ENCODE results near the gene TIMM50.

The TIMM50 gene

DNA sequence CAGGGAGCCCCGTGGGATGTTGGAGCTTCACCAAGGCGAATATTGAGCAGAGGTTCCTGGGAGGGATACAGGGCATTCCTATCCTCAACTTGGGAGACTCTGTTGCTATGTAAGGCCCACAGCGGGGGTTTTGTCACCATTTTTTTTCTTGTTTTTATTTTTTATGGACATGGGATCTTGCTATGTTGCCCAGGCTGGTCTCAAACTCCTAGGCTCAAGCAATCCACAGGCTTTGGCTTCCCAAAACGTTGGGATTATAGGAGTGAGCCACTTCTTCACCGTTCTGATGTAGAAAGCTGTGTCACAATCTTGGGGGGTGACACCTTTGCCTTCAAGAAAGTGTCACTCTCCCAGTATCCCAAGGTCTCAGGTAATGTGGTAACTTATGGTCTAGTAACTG lies 20.7 kb downstream of the TIMM50 start:
- no peak for DNase-seq

DNA sequence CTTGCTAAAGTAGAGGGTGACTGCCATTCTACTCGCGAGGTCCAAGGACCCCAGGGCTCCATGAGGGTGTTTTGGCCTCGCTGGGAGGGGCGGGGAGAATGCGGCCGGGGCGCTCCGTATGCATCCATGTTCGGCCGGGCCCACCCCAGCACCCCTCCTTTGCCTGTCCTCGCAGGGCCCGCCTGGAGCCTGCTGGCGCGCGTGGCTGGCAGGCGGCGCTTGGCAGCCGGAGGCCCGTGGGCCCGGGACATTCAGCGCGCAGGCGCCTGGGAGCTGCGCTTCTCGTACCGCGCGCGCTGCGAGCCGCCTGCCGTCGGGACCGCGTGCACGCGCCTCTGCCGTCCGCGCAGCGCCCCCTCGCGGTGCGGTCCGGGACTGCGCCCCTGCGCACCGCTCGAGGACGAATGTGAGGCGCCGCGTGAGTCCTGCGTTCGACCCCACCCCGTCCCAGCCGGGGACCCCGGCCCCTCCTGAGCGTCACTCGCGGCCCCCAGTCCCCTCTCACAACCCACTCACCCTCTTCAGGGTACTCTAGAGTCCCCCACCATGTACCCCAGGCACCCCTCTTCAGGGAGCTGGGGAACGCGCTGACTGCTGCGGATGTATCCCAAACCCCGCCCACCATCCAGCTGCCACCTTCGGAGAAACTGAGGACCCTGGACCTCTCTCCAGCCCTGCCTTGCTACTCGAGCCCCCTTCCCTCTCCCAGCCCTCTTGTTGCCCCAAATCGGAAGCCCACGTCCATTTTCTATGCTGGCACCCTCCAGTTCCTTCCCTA lies 22.2 kb downstream of the TIMM50 start:
- peak; percentile 82 to 92 (median 87) for DNase-seq

DNA sequence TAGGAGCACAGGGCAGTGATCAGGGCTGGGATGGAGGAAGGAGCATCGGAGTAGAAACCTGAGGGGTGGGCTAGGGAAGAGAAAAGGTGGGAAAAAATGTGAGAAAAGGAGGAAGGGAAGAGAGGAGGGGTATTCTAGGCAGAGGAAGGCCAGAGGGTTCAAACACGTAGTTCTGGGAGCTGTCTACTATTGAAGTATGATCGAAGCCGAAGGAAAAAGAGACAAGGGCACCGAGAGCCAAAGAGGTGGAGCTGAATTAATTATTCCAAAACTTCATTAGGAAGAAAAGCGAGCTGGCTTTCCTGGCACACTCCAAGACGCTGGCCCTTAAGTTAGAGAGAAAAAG lies 25.9 kb downstream of the TIMM50 start:
- no peak for DNase-seq

DNA sequence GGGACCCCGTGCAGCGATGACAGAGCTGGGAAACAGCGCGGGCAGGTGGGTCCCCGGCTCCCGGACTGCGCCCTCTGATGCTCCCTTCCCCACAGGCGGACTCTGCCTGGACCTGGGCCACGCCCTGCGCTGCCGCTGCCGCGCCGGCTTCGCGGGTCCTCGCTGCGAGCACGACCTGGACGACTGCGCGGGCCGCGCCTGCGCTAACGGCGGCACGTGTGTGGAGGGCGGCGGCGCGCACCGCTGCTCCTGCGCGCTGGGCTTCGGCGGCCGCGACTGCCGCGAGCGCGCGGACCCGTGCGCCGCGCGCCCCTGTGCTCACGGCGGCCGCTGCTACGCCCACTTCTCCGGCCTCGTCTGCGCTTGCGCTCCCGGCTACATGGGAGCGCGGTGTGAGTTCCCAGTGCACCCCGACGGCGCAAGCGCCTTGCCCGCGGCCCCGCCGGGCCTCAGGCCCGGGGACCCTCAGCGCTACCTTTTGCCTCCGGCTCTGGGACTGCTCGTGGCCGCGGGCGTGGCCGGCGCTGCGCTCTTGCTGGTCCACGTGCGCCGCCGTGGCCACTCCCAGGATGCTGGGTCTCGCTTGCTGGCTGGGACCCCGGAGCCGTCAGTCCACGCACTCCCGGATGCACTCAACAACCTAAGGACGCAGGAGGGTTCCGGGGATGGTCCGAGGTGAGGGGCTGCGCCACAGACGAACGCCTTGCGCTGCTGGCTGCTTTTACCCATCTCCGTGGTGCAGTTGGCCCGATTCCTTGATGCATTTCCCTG lies 26.5 kb downstream of the TIMM50 start:
- DNase-seq: peak; percentile 48 to 80 (median 66)

DNA sequence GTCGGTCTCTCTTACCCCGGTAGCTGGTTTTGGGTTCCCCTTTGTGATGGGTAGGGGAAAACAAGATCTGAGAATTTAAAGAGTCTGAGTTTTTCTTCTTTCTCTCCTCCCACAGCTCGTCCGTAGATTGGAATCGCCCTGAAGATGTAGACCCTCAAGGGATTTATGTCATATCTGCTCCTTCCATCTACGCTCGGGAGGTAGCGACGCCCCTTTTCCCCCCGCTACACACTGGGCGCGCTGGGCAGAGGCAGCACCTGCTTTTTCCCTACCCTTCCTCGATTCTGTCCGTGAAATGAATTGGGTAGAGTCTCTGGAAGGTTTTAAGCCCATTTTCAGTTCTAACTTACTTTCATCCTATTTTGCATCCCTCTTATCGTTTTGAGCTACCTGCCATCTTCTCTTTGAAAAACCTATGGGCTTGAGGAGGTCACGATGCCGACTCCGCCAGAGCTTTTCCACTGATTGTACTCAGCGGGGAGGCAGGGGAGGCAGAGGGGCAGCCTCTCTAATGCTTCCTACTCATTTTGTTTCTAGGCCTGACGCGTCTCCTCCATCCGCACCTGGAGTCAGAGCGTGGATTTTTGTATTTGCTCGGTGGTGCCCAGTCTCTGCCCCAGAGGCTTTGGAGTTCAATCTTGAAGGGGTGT lies 27.2 kb downstream of the TIMM50 start:
- no peak for DNase-seq

DNA sequence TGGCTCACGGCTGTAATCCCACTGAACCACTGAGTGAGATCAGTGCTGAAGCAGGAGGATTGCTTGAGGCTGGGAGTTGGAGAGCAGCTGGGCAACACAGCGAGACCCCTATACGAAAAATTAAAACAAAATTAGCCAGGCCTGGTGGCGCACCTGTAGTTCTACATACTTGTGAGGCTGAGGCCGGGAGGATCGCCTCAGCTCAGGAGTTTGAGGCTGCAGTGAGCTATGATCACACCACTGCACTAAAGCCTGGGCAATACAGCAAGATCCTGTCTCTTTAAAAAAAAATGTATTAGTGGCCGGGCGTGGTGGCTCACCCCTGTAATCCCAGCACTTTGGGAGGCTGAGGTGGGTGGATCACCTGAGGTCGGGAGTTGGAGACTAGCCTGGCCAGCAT lies 28.0 kb downstream of the TIMM50 start:
- DNase-seq: no peak

DNA sequence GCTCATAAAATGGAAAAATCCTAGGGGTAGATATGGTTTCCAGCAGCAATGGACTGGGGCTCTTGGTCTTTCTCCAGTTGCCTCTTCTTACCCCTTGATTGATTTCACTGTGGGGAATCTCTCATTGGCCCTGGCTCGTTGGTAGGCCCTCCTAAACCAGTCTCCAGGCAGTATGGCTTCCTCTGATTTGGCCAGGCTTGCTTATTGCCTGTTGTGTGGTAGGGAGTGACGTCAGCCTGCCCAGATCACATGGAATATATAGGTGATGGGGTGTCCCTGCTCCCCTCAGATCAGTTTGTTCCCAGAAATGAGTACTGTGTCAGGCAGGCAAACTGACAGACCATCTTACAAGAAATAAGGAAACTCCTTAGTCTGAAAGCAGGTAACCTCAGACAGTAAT lies 28.6 kb downstream of the TIMM50 start:
- DNase-seq: no peak

DNA sequence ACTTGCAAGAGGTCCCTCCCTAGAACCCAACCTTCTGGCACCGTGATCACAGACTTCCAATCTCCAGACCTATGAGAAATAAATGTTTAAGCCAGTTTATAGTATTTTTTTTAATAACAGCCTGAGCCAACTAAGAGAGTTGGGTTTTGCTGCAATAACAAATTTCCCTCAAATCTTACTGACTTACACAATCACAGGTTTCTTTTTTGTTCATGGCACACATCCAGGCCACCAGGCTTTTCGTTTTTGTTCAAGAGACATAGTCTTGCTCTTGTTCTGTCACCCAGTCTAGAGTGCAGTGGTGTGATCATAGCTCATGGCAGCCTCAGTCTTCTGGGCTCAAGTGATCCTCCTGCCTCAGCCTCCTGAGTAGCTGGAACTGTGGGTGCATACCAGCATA lies 32.4 kb downstream of the TIMM50 start:
- DNase-seq: no peak

DNA sequence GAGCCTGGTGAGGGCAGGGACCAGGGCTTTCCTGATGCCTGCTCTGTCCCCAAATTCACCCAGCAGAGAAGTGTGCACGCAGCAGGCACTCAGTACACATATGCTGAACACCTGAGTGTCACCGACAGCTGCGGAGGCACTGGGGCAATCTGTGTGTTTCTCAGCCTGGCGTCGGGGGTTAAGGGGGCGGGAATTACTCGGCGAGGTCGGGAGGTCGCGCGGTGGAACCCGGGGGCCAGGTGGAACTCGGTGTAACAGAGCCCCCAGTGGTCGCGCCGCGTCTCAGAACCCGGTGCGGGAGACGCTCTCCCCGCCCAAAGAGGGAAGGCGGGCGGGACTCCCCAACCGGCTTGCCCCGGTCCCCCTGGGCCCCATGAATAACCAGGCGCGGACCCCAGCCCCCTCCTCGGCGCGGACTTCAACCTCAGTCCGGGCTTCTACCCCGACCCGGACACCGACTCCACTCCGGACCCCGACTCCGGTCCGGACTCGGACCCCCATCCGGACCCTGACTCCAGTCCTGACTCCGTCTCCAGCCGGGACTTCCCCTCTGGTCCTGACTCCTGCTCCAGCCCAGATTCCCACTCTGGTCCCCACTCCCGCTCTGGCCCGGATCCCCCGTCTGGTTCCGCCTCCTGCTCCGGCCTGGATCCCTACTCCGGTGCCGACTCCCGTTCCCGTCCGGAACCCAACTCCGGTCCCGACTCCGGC lies 34.4 kb downstream of the TIMM50 start, which contains the start of gene SELENOV:
Gene SELENOV, plus strand, starts transcription at position 300 of the 711 bp plus-strand sequence. Its CDS starts 74 bp downstream, at position 374.
- no peak for DNase-seq

DNA sequence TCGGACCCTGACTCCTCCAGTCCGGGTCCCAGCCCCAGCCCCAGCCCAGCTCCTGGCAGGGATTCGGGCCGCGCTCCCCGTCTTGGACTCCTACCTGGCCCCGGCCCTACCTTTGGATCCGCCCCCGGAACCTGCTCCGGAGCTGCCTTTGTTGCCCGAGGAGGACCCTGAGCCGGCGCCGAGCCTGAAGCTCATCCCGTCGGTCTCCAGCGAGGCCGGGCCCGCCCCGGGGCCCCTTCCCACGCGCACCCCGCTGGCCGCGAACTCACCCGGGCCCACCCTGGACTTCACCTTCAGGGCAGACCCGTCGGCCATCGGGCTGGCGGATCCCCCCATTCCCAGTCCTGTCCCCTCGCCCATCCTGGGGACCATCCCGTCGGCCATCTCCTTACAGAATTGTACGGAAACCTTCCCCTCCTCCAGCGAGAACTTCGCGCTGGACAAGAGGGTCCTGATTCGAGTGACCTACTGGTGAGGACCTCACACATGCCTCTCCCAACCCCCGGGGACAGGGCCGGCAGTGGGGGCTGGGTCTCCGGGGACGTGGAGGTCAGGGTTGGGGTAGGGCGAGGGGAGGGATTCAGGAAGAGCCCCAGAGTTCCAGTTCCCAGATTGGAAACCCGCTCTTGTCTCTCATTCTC lies 35.0 kb downstream of the TIMM50 start:
- DNase-seq: no peak

DNA sequence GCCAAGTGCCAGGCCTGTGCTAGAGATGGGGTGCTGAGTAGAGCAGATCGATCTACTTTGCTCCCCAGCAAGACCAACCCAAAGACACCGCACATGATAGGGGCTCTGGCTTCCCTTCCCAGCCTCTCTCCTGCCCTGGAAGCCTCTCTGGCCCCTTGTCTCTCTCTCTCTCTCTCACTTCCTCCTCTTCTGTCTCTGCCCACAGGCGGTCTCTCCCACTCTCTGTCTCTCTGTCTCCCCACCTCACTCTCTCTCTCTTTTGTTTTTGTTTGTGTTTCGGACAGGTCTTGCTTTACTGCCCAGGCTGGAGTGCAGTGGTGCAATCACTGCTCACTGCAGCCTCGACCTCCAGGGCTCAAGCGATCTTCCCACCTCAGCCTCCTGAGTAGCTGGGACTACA lies 35.6 kb downstream of the TIMM50 start:
- peak in 3 of 4 experiments; percentile 25 to 35 (median 29) for DNase-seq

DNA sequence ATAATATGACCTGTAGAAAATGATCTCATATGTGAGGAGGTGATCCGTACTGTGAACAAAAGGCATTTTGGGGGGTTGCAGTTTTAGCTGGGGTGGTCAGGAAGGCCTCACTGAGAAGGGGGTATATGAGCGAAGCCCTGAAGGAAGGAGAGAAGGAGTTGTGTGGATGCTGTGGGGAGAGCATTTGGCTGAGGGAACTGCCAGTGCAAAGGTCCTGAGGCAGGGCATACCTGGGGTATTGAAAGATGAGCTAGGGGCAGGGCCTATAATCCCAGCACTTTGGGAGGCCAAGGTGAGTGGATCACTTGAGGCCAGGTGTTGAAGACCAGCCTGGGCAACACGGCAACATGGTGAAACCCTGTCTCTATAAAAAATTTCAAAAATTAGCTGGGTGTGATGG lies 36.8 kb downstream of the TIMM50 start:
- DNase-seq: no peak

DNA sequence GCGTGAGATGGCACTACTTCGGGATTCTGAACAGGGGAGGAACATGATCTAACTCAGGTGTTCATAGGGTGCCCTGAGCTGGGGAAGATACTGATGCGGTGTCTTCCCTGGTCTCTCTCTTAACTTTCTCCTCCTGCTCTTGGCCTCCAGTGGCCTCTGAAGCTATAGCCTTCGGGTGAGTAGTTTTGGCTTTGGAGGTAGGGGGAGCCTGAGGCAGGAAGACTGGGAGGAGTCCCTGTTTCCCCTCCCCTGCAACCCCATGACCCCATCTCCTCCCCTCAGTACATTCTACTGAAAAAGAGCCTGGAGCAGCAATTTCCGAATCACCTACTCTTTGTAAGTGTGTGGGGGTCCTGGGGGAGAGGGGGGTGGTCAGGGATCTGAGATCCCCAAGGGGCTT lies 37.8 kb downstream of the TIMM50 start:
- no peak for DNase-seq

DNA sequence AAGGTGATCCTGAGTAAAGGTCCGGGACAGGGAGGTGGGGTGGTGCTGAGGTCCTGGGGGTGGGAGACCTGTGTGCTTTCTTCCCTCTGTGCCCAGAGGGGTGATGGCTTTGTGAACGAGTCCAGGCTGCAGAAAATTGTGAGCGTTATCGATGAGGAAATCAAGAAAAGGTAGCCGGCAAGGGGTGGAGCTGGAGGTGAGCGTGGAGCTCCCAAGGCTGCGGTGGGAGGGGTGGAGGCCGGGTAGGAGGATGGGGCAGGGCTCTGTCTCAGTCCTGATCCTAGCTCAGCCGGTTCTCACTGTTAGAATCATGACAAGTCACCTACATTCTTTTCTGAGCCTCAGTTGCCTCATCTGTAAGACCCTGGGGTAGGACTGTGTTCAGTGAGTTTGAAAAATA lies 38.3 kb downstream of the TIMM50 start:
- DNase-seq: no peak

DNA sequence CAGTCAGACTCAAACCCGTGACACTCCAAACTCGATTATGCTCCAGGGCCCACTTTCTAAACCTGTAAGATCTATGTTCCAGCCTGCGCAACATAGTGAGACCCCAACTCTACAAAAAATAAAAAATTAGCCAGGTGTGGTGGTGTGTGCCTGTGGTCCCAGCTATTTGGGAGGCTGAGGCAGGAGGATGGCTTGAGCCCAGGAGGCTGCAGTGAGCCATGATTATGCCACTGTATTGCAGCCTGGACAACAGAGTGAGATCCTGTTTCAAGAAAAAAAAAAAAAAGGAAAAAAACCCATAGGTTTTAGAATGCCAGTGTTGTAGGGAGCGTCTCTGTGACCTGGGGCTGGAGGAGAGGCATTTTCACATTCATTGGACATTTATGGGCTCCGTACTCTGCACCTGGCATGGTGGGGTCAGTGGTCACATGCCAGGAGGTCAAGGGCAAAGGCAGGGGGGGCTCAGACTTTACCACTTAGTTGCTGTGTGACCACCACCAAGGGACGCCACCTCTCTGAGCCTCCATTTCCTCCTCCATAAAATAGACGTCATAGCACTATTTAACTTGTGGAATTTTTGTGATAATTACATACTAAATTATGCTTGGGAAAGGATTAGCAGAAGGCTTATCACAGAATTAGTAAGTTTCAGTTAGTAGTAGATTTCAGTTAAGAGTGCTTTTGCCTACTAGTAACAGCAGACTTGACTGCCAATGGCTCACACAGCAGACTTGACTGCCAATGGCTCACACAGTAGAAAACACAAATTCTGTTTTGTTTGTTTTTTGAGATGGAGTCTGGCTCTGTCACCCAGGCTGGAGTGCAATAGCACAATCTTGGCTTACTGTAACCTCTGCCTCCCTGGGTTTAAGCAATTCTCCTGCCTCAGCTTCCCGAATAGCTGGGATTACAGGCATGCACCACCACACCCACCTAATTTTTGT lies 40.2 kb downstream of the TIMM50 start:
- no peak for DNase-seq

DNA sequence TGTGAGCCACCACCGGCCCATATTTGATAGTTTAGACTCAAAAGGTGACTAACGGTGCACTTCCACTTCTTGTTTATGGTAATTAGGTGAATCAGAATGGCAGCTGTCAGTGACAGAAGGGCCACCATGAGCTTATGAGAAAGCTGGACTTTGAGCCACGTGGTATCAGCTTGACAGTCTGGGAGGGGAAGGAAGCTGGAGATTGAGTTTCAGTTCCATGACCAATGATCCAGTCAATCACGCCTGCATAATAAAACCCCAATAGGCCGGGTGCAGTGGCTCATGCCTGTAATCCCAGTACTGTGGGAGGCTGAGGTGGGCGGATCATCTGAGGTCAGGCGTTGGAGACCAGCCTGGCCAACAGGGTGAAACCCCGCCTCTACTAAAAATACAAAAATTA lies 43.9 kb downstream of the TIMM50 start:
- peak; percentile 73 to 90 (median 80) for DNase-seq

DNA sequence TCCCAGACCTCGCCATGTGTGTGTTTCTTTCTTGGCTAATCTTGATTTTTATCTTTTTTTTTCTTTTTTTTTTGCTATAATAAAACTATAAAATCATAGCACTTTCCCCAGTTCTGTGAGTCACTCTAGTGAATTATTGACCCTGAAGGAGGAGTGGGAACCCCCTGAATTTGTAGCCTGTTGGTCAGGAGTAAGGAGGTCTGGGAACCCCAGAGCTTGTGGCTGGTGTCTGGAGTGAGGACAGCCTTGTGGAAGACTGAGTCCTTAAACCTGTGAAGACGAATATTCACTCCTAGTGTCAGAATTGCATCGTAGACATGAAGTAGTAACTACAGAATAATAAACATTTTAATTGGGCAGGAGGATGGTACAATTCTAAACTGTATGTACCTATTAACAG lies 44.6 kb downstream of the TIMM50 start:
- DNase-seq: no peak

DNA sequence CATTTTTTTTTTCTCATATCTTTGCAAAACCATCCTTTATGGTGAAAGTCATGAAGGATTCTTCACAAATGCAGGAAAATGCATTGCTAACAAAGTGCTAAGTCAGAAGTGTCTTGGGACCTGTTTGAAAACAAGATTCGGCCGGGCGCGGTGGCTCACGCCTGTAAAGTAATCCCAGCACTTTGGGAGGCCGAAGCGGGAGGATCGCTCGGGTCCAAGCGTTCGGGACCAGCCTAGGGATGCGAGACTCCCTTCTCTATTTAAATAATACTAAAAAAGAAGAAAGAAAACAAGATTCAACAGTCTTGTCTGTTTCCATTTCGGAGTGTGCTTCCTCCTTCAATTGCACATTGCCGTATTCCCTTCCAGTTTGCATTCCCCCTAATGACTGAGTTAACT lies 51.2 kb downstream of the TIMM50 start:
- DNase-seq: no peak

DNA sequence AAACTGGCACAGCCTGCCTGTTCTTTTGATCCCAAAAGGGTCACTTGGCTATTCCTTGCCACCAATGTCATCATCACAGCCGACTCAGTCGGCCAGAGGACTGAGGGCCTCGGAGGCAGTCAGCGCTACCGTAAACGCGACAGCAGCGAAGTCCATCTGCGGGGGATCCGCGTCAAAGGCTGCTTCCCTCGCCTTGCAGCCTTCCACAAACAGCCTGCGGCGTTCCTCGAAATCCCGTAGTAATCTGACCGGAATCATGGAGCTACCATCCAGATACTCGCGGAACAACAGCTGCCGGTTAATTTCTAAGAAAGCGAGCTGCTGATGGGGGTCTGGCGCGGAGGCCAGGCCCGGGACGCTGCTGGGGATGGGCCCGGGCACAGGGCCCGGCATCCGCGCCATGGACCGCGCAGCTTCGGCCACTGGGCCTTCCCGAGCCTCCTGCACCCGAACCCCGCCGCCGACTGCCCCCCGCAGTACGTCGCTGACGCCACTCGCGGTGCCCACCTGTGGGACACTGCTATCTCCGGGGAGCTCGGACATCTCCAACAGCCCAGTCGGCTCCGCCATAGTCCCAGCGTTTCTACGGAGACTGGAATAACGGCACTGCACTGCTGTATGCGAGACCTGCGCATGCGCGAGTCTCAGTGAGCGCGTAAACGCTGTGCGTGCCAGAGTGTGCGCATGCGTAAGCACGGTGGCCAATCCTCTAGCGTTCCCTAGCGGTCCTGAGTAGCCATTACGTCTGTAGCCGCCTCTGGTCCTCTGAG lies 51.8 kb downstream of the TIMM50 start, which contains the start of gene EID2B:
Gene EID2B, minus strand, starts transcription at position 620 of the 770 bp plus-strand sequence. Its CDS starts 50 bp downstream, at position 570.
- peak; percentile 98 to 100 (median 99) for DNase-seq

DNA sequence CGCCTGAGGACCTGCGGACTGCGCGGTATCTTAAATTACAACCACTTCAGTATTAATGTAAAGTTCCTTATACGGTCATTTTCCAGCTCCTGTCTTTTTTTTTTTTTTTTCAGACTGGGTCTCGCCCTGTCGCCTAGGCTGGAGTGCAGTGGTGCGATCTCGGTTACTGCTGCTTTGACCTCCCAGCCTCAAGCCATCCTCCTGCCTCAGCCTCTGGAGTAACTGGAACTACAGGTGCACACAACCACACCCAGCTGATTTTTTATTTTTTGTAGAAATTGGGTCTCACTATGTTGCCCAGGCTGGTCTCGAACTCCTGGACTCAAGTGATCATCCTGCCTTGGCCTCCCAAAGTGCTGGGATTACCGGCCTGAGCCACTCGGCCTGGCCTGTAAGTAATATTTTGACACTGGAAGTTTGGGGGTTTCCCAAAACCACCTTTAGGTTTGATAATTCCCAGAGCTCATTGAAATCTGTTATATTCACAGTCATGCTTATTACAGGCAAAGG lies 52.4 kb downstream of the TIMM50 start:
- no peak for DNase-seq
